Measurements from ENCODE around the gene KDM2B. TPM values are rescaled to one million over a fixed set of nuclear protein-coding genes. Genes with fewer than 3 reads are reported as not detected.

The KDM2B gene
- total and polyA plus RNA-seq, 2 donors (not counting 3 experiments of a cell fraction or from before 2014, with no cell fraction given), result 26.8 to 37.3 TPM

GRCh38 chr12:121570467-121571283 is 10.1 kb downstream of the KDM2B start:
- BruUV-seq (replicated peaks), result no TSS peak
- DNase-seq (ENCODE audit: low read depth, low spot score) (no peak), FAIRE-seq (no peak)
- no peaks in the 10 kb centered on the region for H3K9me3 ChIP-seq (replicated peaks; ENCODE audit: control insufficient read depth, insufficient read depth, low read length)
- dilution Hi-C loops (cut with MboI; ENCODE audit: extremely low pct_ligation_motif_present, low sequenced_read_pairs) (no loop called here), intact Hi-C loops (cut with micrococcal nuclease) (no loop called here)
- H3K4me3 ChIP-seq (replicated peaks in 1 of 3; ENCODE audit: insufficient read depth in 1 of 3, low read depth in 1 of 3, low read length in 3 of 3), result no peak overlapping the region
- no peak overlapping the region for H3K27ac ChIP-seq (ENCODE audit: insufficient read depth, low read depth, low read length)
- no peaks in the 10 kb centered on the region for H4K20me1 ChIP-seq (replicated peaks; ENCODE audit: control insufficient read depth, extremely low read depth, insufficient read depth, low read length)
- ChIA-PET CTCF (interaction anchor here (1.6 kb wide), 1 partner anchor 18 kb away, joined by 5 read pairs; no protein-coding TSS in a partner anchor), POLR2A (no interaction called here)
- H3K79me2 ChIP-seq (ENCODE audit: control insufficient read depth, insufficient read depth, low read length), result no peaks in the 10 kb centered on the region
- TF ChIP-seq, protein P1, sequence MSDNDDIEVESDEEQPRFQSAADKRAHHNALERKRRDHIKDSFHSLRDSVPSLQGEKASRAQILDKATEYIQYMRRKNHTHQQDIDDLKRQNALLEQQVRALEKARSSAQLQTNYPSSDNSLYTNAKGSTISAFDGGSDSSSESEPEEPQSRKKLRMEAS (IDR thresholded peaks at IDR 0.05; ENCODE audit: insufficient read depth, insufficient read length), result no peak
- TF ChIP-seq CTCF (IDR thresholded peaks at IDR 0.05; ENCODE audit: extremely low read depth in 1 of 2, insufficient read depth in 1 of 2, low read depth in 1 of 2, low read length in 2 of 2), result no peak
- no peak for TF ChIP-seq GATA2 (IDR thresholded peaks at IDR 0.05; ENCODE audit: insufficient read depth, insufficient read length, low read depth, low read length)
- no peak for TF ChIP-seq JUN (IDR thresholded peaks at IDR 0.05; ENCODE audit: borderline replicate concordance, insufficient read depth, insufficient read length, low read depth)
- TF ChIP-seq POLR2A (IDR thresholded peaks at IDR 0.05; ENCODE audit: low read depth, low read length), result no peak
- no peak for TF ChIP-seq MYC (IDR thresholded peaks at IDR 0.05; ENCODE audit: low read depth, low read length)
- no peak for TF ChIP-seq FOS (IDR thresholded peaks at IDR 0.05; ENCODE audit: borderline replicate concordance, insufficient read depth, low read length)
- no peak for TF ChIP-seq POLR2AphosphoS5 (IDR thresholded peaks at IDR 0.05; ENCODE audit: insufficient read depth, low read depth, low read length)
- no peak for TF ChIP-seq EZH2 (IDR thresholded peaks at IDR 0.05; ENCODE audit: borderline replicate concordance, low read depth, low read length, severe bottlenecking)
- H2AFZ ChIP-seq (ENCODE audit: low read depth, low read length), result no peak overlapping the region
- H3K4me2 ChIP-seq (ENCODE audit: insufficient read depth, low read length), result no peak overlapping the region
- H3K9ac ChIP-seq (replicated peaks; ENCODE audit: extremely low read depth, insufficient read depth, low read length), result no peak overlapping the region
- peaks cover 0 to 4% of the 10 kb centered on the region in 2 experiments for H3K36me3 ChIP-seq (ENCODE audit: control insufficient read depth in 2 of 2, extremely low read depth in 1 of 2, insufficient read depth in 2 of 2, low read length in 2 of 2)
- H3K9me1 ChIP-seq (replicated peaks; ENCODE audit: control insufficient read depth, extremely low read depth, insufficient read depth, low read length), result no peaks in the 10 kb centered on the region
- no peaks in the 10 kb centered on the region for H3K4me1 ChIP-seq (ENCODE audit: control insufficient read depth, extremely low read depth, insufficient read depth, low read length)
- no peaks in the 10 kb centered on the region for H3K27me3 ChIP-seq (ENCODE audit: control insufficient read depth in 2 of 2, insufficient read depth in 2 of 2, low read length in 2 of 2)
